Measurements from ENCODE around the gene KRTAP10-3.

The KRTAP10-3 gene

GRCh38 chr21:44521301-44521927 lies 37.2 kb downstream of the KRTAP10-3 start:
- no peak for DNase-seq (ENCODE audit: low read depth, low spot score)
- H3K27ac ChIP-seq: no peak overlapping the region

DNA sequence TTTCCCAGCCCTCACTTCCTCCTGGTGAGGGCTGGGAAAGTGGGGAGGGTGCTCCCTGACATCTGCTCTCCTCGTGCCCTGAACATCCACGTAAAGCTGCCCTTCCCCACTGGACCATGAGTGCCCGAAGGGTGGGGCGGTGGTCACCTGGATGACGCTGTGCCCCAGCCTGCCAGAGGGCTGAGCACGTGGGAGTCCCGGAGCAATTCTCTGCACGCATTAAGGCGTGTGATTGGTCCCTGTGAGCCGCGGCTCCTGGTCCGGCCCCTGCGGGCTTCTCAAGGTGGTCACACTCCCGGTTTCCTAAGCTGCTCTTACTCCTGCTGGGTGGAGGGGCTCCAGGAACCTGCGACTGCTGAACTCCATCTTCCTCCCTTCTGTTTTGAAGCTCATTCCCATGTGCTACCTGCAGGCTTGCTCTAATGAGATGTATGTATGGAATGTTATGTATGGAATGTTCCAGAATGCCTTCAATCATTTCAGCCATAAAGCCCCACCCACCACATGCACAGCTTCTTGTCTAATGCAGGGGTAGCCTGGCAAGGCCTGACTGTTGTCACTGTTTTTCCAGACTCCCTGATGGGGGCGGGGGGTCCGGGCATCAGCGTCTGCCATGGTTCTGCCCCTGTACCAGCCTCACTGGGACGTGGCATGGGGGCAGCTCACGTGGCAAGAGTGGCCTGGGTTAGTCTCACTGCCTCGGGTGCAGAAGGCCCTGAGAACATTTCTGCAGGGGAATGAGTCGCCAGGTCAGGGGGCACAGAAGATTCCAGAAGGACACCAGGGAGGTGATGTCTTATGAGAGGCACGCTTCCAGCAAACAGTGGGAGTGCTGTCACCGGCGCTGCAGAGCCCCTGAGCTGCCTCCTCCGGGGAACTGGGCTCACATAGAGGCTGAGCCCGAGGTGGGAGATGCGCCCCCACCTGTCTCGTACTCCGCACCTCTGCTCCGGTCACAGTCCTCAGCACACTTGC lies 38.0 kb downstream of the KRTAP10-3 start:
- no peak for DNase-seq (ENCODE audit: low read depth, low spot score)
- H3K27ac ChIP-seq: no peak overlapping the region

DNA sequence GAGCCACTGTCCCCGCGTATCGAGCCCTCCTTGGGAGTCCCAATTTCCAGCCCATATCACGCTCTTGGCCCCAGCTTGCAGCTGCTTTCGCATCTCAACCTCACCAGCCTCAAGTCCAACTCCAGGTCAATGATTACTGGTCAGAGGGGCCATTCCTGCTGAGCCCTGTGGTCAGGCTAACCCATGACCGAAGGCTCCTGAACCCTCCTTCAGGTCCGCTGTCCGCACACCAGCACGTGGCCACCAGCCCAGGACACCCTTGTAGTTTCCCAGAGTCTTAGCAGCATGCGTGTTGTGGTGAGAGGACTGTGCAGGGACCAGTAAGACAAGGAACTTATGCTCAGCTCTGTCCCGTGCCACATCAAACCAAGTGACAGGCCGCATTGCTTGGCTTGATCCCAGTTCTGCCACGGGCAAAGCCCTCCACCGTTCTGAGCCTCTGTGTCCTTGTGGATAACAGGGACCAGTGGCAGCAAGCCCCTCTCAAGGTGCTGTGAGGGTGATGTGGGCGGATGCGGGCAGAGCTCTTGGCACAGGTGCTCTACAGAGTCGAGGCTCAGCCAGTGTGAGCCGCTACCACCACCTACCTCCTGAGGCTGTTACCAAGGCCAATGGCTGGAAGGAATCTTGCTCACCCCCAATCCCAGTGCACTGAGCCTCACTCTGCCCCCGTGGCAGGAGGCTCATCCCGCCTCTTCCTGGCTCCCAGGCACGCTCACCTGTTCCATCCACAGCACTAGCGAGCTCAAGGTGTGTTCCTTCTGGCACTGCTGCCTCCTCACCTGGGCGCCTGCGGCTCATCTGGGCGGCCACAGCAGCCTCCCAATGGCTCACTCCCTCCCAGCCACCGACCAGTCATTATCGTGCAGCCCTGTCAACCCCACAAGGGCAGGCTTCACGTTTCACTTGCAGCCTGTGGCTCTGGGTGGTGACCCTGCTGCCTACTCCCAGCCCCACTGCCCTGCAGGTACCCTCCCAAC lies 39.0 kb downstream of the KRTAP10-3 start:
- DNase-seq (ENCODE audit: low read depth, low spot score): no peak

DNA sequence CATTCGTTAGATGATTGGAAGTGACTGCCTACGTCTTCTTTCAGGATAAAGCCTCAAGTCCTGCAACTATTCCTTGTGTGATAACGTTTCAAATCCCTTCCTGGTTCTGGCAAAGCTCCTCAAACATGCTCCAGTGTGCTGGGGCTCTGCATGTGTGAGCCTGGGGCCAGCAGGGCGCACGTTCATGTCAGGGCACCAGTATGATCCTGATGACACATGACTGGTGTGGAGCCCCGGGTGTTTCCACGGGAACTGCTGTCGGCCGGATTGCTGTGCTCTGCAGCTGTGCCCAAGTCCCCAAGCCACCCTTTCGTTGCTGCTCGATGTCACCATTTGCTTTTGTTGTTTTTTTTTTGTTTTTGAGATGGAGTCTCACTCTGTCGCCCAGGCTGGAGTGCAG lies 39.9 kb downstream of the KRTAP10-3 start:
- H3K27ac ChIP-seq: no peak overlapping the region
- no peak for DNase-seq (ENCODE audit: low read depth, low spot score)

More for the DNA sequence above, 39.0 kb downstream of the KRTAP10-3 start:
- no peak overlapping the region for H3K27ac ChIP-seq

DNA sequence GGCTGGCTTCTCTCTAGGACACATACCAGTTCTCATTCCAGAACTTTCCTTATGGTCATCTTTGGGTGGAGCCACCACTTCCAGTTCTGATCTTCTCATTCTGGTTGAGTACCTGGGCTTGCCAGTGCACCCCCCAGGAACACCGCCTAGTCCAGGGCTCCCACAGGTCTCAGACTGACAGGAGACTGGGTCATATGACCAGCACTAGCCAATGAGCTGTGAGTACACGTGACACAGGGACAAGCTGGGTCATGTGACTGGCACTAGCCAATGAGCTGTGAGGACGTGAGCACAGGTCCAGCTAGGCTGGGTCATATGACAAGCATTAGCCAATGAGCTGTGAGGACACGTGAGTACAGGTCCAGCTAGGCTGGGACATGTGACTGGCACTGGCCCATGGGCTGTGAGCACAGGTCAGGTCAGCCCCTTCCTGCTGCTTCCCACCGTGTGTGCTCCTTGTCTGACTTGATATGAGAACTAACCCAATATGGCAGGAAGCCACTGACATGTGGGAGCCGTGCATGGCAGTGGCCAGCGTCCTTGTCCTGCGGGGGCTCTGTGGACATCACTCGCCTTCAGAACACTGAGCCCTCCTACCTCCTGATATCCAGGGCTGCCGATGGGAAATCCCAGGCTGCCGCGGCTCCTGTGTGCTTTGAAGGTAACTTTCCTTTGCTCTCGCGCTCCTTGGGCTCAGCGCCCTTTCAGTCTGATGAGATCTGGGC lies 41.3 kb downstream of the KRTAP10-3 start:
- DNase-seq (ENCODE audit: low read depth, low spot score): no peak

DNA sequence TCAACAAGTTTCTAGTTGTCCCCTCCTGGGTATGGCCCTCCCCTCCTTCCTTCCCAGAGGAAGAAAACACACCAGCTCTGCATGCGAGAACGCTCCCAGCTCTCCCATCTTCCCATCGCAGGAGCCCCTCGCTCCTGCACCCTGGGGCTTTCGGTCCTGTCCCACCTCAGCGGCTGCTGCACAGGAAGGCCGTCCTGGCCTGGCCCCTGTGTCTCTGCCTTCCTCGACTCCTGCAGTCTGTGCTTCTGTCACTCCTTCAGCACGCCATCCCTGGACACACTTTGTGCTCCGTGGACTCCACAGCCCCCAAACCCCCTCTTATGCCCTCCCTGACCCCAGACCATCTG lies 41.8 kb downstream of the KRTAP10-3 start:
- H3K27ac ChIP-seq: no peak overlapping the region
- no peak for DNase-seq (ENCODE audit: low read depth, low spot score)

More for the DNA sequence above, 41.3 kb downstream of the KRTAP10-3 start:
- H3K27ac ChIP-seq: no peak overlapping the region

DNA sequence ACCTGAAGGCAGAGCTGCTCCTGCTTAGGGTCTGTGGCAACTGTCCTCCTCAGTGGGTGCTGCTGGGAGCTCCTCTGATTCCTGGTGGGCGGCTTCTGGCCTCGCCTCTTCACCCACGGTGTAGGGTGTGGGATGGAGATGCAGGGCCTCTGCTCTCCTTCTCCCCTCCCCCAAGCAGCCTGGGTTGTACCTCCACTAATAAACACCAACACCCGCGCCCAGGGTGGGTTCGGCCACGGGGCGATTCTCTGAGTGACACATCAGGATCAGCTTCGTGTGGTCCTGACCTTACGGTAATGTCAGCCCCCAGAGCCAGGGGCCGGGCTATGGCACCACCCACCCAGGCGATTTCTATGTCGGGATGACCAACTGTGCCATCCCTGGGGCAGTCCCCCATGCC lies 42.3 kb downstream of the KRTAP10-3 start:
- H3K27ac ChIP-seq: no peak overlapping the region
- no peak for DNase-seq (ENCODE audit: low read depth, low spot score)

DNA sequence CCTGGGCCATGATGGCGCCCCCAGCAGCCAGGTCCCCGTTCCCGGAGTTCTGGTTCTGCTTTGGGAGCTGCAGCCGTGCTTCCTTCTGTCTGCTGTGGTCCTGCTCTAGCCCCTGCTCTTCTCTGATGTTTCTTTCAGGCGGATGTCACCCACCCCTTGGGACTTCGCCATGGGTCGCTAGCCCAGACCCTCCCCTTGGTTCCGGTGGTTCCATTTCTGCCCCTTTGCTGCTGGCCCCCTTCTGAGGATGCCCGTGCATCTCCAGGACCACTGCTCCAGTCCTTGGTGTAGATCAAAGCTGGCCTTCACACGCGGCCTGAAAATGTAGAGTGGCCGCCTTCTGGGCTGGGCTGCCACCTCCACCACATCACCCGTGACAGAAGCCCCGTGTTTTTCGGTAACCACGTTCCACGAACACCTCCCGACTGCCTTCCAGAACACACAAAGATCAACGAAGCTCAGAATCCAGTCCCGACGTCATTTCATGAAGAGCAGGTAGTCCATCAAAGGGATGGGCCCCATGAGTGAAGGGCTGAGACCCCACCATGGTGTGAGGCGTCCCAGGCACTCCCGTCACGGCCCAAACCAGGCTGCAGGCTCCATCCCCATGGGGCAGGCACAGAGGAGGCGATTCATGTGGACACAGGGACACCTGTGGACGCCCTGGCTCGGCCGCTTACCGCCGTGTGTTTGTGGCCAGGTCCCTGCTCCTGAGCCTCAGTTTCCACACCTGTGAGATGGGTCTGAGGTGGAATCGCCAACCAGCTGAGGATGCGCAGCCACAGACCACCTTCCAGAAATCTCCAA lies 43.0 kb downstream of the KRTAP10-3 start:
- H3K27ac ChIP-seq: no peak overlapping the region
- no peak for DNase-seq (ENCODE audit: low read depth, low spot score)

DNA sequence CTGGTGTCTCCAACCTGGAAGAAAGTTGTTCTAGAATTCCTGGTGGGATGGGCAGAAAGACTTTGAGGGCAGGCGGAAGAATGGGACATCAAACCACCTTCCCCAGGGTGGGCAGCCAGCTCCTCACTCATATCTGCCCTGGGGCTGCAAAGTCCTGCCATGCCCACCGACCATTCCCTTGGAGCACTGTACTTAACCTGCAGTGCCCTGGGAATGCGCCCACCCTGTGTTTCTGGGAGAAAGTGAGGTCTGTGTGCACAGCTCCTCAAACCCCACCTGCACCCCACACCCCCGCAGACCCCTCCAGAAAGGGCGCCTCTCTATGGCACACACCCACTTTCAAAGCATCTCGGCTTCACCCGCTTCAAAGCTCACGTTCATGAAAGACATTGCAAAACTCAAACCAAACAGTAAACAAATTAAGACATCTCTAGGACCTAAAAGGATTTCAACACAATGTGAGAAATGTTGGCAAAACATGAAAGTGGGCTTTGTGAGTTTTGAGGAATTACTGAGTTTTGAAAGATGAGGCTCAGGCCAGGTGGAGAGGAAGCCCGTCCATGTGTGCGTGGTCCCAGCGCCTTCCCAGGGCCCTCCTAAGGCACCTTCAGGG lies 43.7 kb downstream of the KRTAP10-3 start:
- H3K27ac ChIP-seq: no peak overlapping the region
- no peak for DNase-seq (ENCODE audit: low read depth, low spot score)

- H3K27ac ChIP-seq: no peak overlapping the region
- no peak for DNase-seq (ENCODE audit: low read depth, low spot score)
These were observed 44.4 kb downstream of the KRTAP10-3 start for GRCh38 chr21:44514218-44514520.

DNA sequence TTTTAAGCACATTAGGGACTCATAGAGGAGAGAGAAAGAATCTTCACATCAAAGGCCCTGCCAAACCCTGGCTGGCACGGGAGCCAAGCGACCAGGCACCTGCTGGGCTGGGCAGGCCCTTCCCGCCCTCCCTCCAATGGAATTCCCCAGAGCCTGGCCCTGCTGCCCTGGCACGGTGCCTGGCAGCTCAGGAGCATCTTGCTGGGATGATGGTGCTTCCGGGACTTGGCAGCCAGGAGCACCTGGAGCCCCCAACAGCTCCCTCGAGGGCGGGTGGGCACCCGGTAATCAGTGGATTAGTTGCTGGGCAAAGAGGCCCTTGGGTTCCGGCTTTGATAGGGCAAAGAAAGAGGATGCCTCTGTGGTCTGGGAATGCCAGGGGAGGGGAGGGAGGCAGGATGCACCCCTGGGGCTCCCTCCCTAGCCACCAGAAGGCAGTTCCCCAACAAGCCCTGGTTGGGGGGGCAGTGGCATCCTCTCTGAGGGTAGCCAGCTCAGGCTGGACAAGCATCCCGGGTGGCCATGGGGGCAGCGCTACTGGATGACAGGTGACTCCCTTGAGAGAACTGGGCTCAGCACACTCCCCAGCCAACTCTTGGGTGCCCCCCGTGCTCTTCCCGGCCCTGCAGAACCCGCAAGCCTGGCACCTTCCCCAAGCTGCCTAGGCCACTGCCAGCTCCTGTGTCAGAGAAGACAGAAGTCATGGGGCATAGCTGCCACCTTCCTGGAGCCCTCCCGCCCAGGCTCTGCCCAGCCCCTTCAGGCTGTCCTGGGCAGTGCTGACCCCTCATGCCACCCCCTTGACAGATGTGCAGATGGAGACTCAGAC lies 45.0 kb downstream of the KRTAP10-3 start:
- no peak overlapping the region for H3K27ac ChIP-seq
- no peak for DNase-seq (ENCODE audit: low read depth, low spot score)

DNA sequence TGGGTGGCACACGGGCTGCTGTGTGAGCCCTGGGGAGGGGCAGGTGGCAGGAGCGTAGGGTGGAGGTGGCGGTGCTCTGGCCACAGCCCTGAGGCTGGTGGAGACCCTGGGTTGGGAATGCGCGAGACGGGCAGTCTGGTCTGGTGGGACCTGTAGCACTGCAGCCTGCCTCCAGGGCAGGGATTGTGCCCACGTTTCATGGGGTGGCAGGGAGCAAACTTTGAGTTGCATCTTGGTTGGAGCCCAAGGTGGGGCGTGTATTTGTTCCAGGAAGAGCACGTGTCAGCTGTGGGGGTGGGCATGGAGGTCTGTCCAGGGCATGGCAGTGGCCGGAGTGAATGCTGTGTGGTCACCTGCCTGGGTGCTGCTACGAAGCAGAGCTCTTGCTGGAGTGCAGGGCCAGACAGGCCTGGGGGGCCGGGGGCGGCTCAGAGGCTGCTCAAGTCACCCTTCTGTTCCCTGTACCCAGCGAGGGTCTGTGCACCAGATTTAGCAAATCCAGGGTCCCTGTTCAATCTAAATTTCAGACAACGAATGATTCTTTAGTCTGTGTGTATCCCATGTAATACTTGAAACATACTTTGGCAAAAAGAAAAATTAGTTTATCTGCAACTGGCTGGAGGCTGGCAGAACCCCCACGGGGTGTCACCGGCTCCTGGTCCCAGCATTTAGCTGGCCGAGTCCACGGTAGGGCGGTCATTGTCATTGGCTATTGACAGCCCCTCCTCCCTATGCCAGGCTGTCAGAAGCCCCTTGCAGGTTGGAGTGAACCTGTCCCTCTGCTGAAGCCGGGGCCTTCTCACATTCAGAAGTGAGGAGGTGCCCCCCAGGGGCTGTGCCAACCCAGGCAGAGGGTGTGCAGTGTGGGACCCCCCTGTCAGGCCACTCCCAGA lies 45.9 kb downstream of the KRTAP10-3 start:
- no peak for DNase-seq (ENCODE audit: low read depth, low spot score)
- no peak overlapping the region for H3K27ac ChIP-seq

DNA sequence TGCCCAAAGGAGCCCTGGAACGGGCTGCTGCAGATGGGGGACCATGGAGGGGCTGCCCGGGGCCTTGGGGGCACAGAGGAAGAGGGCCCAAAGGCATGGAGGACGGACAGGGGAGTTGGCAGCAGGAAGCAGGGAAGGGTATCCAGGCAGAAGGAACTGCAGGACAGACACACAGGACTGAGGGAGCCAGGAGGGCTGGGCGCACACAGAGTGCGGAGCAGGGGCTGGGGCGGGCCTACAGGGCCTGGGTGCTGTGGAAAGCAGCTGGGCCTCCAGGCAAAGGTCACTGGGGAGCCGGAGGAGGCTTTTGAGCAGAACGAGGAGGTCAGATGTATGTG lies 46.7 kb downstream of the KRTAP10-3 start:
- no peak for DNase-seq (ENCODE audit: low read depth, low spot score)

GRCh38 chr21:44511219-44511937 lies 47.2 kb downstream of the KRTAP10-3 start:
- no peak for DNase-seq (ENCODE audit: low read depth, low spot score)
- H3K27ac ChIP-seq: no peak overlapping the region

More for the DNA sequence above, 46.7 kb downstream of the KRTAP10-3 start:
- no peak overlapping the region for H3K27ac ChIP-seq

GRCh38 chr21:44510508-44511218 lies 47.9 kb downstream of the KRTAP10-3 start:
- H3K27ac ChIP-seq: no peak overlapping the region
- peak; percentile 22 for DNase-seq (ENCODE audit: low read depth, low spot score)

DNA sequence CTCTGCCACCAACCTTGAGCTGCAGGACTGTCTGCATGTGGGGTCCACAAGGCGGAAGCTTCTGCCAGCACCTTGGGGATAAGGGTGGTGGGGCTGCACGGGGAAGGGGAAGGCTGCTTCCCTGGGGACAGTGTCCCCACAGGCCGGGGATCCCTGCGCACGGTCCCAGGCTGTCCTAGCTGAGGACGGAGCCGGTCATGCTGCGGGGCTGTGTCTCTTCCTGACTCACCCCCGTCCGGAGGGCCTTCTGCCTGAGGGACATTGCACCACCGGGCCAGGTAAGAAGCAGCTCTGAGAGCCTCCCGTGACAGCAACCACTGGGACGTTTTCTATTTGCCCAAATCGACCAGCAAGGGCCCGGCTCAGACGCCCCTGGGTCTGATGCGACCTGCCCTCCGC lies 48.5 kb downstream of the KRTAP10-3 start:
- no peak for DNase-seq (ENCODE audit: low read depth, low spot score)
- H3K27ac ChIP-seq: no peak overlapping the region

All from epithelial cell of prostate (primary cell).